Sigmoid colon (tissue), 4 donors: ENCODE measurements around the gene GDPD5.

Experiments
- CTCF ChIP-seq, 4 experiments: fragments of 450-650 bp in 3 of 4; fragments of 200-600 bp in 1 of 4; IDR thresholded peaks; one replicate each; pipeline ENCODE4 v1.5.1; 2016 to 2019; ENCODE audit warnings: antibody characterized with exemption in 4 of 4, mild to moderate bottlenecking in 3 of 4, moderate library complexity in 2 of 4
- EP300 ChIP-seq, 4 donors: sonication (generic); formaldehyde crosslinking; IDR thresholded peaks; one replicate each; pipeline ENCODE4 v1.6.1; 2017; ENCODE audit warnings: antibody characterized with exemption in 4 of 4
- POLR2A ChIP-seq, 2 donors: fragments of 450-650 bp; IDR thresholded peaks; one replicate each; pipeline ENCODE4 v1.6.1; 2016; ENCODE audit warnings: antibody characterized with exemption in 2 of 2, mild to moderate bottlenecking in 2 of 2, moderate library complexity in 2 of 2
- POLR2AphosphoS5 ChIP-seq, 4 donors: sonication (generic); formaldehyde crosslinking; IDR thresholded peaks; one replicate each; pipeline ENCODE4 v1.6.1; 2017; ENCODE audit warnings: antibody characterized with exemption in 4 of 4

DNA sequence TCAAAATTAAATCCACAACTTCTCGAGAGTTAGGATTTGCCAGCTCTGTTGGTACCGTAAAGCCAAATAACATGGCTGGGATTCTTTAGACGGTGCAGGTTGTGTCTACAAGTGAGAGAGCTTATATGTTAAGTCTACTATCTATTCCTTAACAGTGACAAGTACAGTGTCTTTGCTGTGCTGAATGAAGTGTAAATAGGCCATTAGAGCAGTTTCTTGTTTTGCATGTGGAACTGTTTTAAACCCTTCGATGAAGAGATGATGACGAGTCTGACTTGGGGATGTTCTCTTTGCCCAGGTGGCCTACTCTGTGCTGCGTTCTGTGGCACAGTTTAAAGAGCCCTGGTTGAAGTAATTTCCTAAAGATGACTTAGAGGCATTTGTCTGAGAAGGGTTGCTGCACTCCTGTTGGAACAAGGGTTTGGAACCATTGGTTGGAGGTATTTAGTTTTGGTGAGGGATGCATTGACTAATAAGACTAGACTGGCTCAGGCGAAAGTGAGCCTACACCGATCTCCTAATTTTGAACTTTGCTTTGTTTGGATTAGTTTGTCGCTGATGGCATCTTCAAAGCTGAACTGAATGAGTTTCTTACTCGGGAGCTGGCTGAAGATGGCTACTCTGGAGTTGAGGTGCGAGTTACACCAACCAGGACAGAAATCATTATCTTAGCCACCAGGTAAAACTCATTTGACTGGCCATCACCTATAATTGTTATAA is 125.4 kb downstream of the GDPD5 start:
- TF ChIP-seq CTCF (IDR thresholded peaks at IDR 0.05): no peak
- TF ChIP-seq POLR2AphosphoS5 (IDR thresholded peaks at IDR 0.05): no peak
- TF ChIP-seq POLR2A (IDR thresholded peaks at IDR 0.05): no peak
- no peak for TF ChIP-seq EP300 (IDR thresholded peaks at IDR 0.05)
